K562 (cell line): ENCODE measurements around the gene VWA3A. TPM values are rescaled to one million over a fixed set of nuclear protein-coding genes. Genes with fewer than 3 reads are reported as not detected.

Experiments used
- ATAC-seq: fragments of 200-7000 bp; cut with Tn5 transposase; 3 replicates; pipeline ENCODE4 v1.9.1; 2020; ENCODE audit warnings: moderate library complexity
- BruUV-seq: library from RNA; stranded (reverse); fragments of 400-500 nt; replicated peaks from 2 replicates; lab custom pipeline; 2021; lab: Mats Ljungman, UMichigan
- CTCF ChIA-PET: fragments of 300-600 bp; formaldehyde crosslinking; extraction: SDS; loops from one replicate; lab custom pipeline; 2021; ENCODE audit warnings: low intra/inter-chr PET ratio; lab: Yijun Ruan, JAX
- POLR2A ChIA-PET: fragments of 300-600, 350-650 bp; sonication (Branson Sonifier 250); formaldehyde crosslinking; extraction: SDS; loops from one replicate; lab custom pipeline; 2021; ENCODE audit warnings: antibody characterized with exemption, inconsistent platforms; lab: Yijun Ruan, JAX
- DNase-seq, 4 experiments: peaks; one replicate each; pipeline versions ENCODE4 v3.0.0 to v3.0.0-alpha.2; 2011 to 2018; ENCODE audit warnings: low spot score in 3 of 4, mixed read lengths in 3 of 4; ENCODE audit errors: extremely low read depth in 1 of 4
- FAIRE-seq: peaks from 2 replicates; lab custom pipeline; 2011; peaks lifted over from hg19 to GRCh38; lab: Jason Lieb, UNC
- H2AFZ ChIP-seq: 2 replicates; pipeline ENCODE4 v1.6.0; 2011; ENCODE audit warnings: low read depth, low read length, control low read depth, inconsistent platforms
- H3K27ac ChIP-seq: fragments of 200-600 bp; 3 replicates; pipeline ENCODE4 v1.8.0; 2011; ENCODE audit warnings: low read depth, mild to moderate bottlenecking, control low read depth, inconsistent platforms, low read length, moderate library complexity, mixed read lengths; ENCODE audit errors: extremely low read depth
- H3K27me3 ChIP-seq, 2 experiments: fragments of 300-600 bp in 1 of 2; 2 replicates in 1 of 2; 3 replicates in 1 of 2; pipeline versions ENCODE4 v1.6.0 to v1.8.0; 2011; ENCODE audit warnings: inconsistent platforms in 2 of 2, low read length in 2 of 2, mild to moderate bottlenecking in 1 of 2, mixed read lengths in 1 of 2, moderate library complexity in 1 of 2; ENCODE audit not compliant: control insufficient read depth in 2 of 2, insufficient read depth in 2 of 2
- H3K36me3 ChIP-seq: fragments of 300-600 bp; 3 replicates; pipeline ENCODE4 v1.8.0; 2011; ENCODE audit warnings: mild to moderate bottlenecking, low read length, inconsistent platforms; ENCODE audit not compliant: control insufficient read depth, insufficient read depth
- H3K4me1 ChIP-seq, 2 experiments: fragments of 200-600 bp in 1 of 2; replicated peaks in 1 of 2; 2 replicates in 1 of 2; 3 replicates in 1 of 2; pipeline versions ENCODE4 v1.5.1 to v1.8.0; 2011; ENCODE audit warnings: inconsistent platforms in 2 of 2, low read length in 2 of 2, mild to moderate bottlenecking in 1 of 2, mixed read lengths in 1 of 2, moderate library complexity in 1 of 2; ENCODE audit not compliant: control insufficient read depth in 2 of 2, insufficient read depth in 2 of 2
- H3K4me2 ChIP-seq: 2 replicates; pipeline ENCODE4 v1.6.1; 2011; ENCODE audit warnings: low read length, control low read depth, inconsistent platforms, mixed read lengths; ENCODE audit not compliant: insufficient read depth
- H3K4me3 ChIP-seq: fragments of 200-600 bp; sonication (generic), shearing (Covaris generic); 2 replicates; pipeline ENCODE4 v1.5.1; 2016; ENCODE audit warnings: control low read depth, inconsistent platforms
- H3K79me2 ChIP-seq: fragments of 200-600 bp; 3 replicates; pipeline ENCODE4 v1.8.0; 2011; ENCODE audit warnings: low read length, inconsistent platforms; ENCODE audit not compliant: control insufficient read depth, insufficient read depth
- H3K9ac ChIP-seq, 2 experiments: 2 replicates each; pipeline versions ENCODE4 v1.6.0 to v1.6.1; 2011; ENCODE audit warnings: low read depth in 2 of 2, low read length in 2 of 2, control low read depth in 1 of 2, inconsistent platforms in 1 of 2, mild to moderate bottlenecking in 1 of 2, mixed read lengths in 1 of 2; ENCODE audit not compliant: insufficient read depth in 1 of 2
- H3K9me1 ChIP-seq: one replicate; pipeline ENCODE4 v1.6.0; 2011; ENCODE audit warnings: inconsistent platforms, mild to moderate bottlenecking, low read length, moderate library complexity; ENCODE audit not compliant: control insufficient read depth, insufficient read depth
- H3K9me3 ChIP-seq: replicated peaks from 2 replicates; pipeline ENCODE4 v1.5.1; 2011; ENCODE audit warnings: low read depth, low read length, inconsistent platforms; ENCODE audit not compliant: control insufficient read depth, insufficient read depth
- H4K20me1 ChIP-seq: replicated peaks from 2 replicates; pipeline ENCODE4 v1.6.1; 2011; ENCODE audit warnings: low read length, inconsistent platforms, mixed read lengths; ENCODE audit not compliant: control insufficient read depth, insufficient read depth
- C11orf30 ChIP-seq: fragments of 450-650 bp; IDR thresholded peaks from 2 replicates; pipeline ENCODE4 v1.6.1; 2016; ENCODE audit warnings: low read depth, mild to moderate bottlenecking
- MAFF ChIP-seq: IDR thresholded peaks from 2 replicates; pipeline ENCODE4 v1.6.1; 2012; ENCODE audit warnings: low read length, improper control_type of control experiment
- MAFG ChIP-seq: fragments of 450-650 bp; conservative IDR thresholded peaks from 2 replicates; pipeline ENCODE4 v1.6.1; 2016; ENCODE audit warnings: missing genetic modification characterization, missing compliant biosample characterization
- MAFK ChIP-seq: IDR thresholded peaks from 2 replicates; pipeline ENCODE4 v1.6.1; 2011; ENCODE audit warnings: low read length, improper control_type of control experiment
- ZNF316 ChIP-seq: fragments of 450-650 bp; IDR thresholded peaks from 2 replicates; pipeline ENCODE4 v1.6.1; 2016
- ZZZ3 ChIP-seq: fragments of 450-650 bp; IDR thresholded peaks from 2 replicates; pipeline ENCODE4 v1.6.1; 2016; ENCODE audit warnings: antibody characterized with exemption, mild to moderate bottlenecking, moderate library complexity
- WGBS: fragments of 100-300 bp; shearing (Covaris generic); methylation state at CpG from one replicate; pipeline ENCODE4 v1.1.6; 2016; ENCODE audit warnings: low coverage, mixed read lengths; ENCODE audit not compliant: insufficient coverage; ENCODE audit errors: missing lambda C conversion rate; 5-methylcytosine and 5-hydroxymethylcytosine counted together
- in situ Hi-C: fragments of 300-500 bp; cut with MboI; formaldehyde crosslinking; loops from 4 replicates; pipeline ENCODE4 v1.15.0; 2018; ENCODE audit warnings: inconsistent platforms, mixed read lengths
- intact Hi-C: fragments of 100-400 bp; cut with micrococcal nuclease; formaldehyde crosslinking; loops from 2 replicates; pipeline ENCODE4 v1.14.2; 2022
- polyA plus RNA-seq, 8 experiments: library from polyadenylated mRNA; depleted of rRNA in 4 of 8; stranded (reverse) in 5 of 8; unstranded in 3 of 8; fragments of >200 nt; fragmentation: Nextera tagmentation in 2 of 8; fragmentation: Illumina TruSeq in 1 of 8; extraction: Ambion mirVana in 2 of 8; extraction: Trizol in 1 of 8; gene quantifications; 2 replicates each; pipeline versions ENCODE4 v1.2.1 to v1.2.3, GENCODE V29; 2011 to 2014; ENCODE audit warnings: inconsistent platforms in 1 of 8, missing spikeins in 1 of 8
- total RNA-seq, 7 experiments: library from RNA; depleted of rRNA in 6 of 7; stranded (reverse); fragments of >200 nt in 6 of 7; fragmentation: Illumina TruSeq in 2 of 7; extraction: Trizol in 2 of 7; gene quantifications; 2 replicates each; pipeline versions ENCODE4 v1.2.1 to v1.2.3, GENCODE V29; 2011 to 2021; ENCODE audit warnings: low replicate concordance in 1 of 7
- TF ChIP-seq, protein P1 (sequence below): sonication (generic); formaldehyde crosslinking; IDR thresholded peaks from 2 replicates; pipeline ENCODE4 v1.8.0; 2022; ENCODE audit warnings: mild to moderate bottlenecking, missing genetic modification reagents

The VWA3A gene
- total and polyA plus RNA-seq, 9 of the 15 experiments (the other 6 are each of a cell fraction or from before 2014, with no cell fraction given): not detected

GRCh38 chr16:22054847-22055590 lies 37.3 kb upstream of the VWA3A start:
- no peaks in the 10 kb centered on the region for H3K27me3 ChIP-seq
- no peaks in the 10 kb centered on the region for H4K20me1 ChIP-seq
- TF ChIP-seq MAFF (peak; percentile 88), ZZZ3 (no peak), C11orf30 (peak; percentile 82), MAFG (tag) (peak; percentile 81), ZNF316 (peak; percentile 94), MAFK (peak; percentile 85)
- TF ChIP-seq, protein P1, sequence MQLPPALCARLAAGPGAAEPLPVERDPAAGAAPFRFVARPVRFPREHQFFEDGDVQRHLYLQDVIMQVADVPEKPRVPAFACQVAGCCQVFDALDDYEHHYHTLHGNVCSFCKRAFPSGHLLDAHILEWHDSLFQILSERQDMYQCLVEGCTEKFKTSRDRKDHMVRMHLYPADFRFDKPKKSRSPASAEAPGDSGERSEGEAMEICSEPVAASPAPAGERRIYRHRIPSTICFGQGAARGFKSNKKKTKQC (CRISPR knock-in tag): no peak
- no TSS peak for BruUV-seq
- H3K4me1 ChIP-seq: peaks cover 0 to 5% of the 10 kb centered on the region in 2 experiments; a peak in 3 of 5 replicates
- no peaks in the 10 kb centered on the region; the same call in 2 of the 3 replicates for H3K36me3 ChIP-seq
- no peak overlapping the region for H2AFZ ChIP-seq
- 0 out of 2 replicates have a peak overlapping the region, but pooled peaks have one; percentile 2 for H3K4me2 ChIP-seq
- no peak for ATAC-seq
- H3K9ac ChIP-seq: no peak overlapping the region
- in situ Hi-C loops (no loop called here), intact Hi-C loops (loop anchor here (2.0 kb wide), 1 partner anchor 22 kb away; no protein-coding TSS in a partner anchor)
- no peaks in the 10 kb centered on the region for H3K79me2 ChIP-seq
- POLR2A ChIA-PET: interaction anchor here (0.6 to 1.0 kb wide), 5 partner anchors 11 to 41 kb away, joined by 3 to 4 read pairs (median 3); no protein-coding TSS in a partner anchor
- no peaks in the 10 kb centered on the region for H3K9me1 ChIP-seq
- no peak for FAIRE-seq
- no peak overlapping the region for H3K27ac ChIP-seq
- WGBS: 48% methylated on average over 5 of the region's 5 CpGs
- CTCF ChIA-PET: no interaction called here
- H3K9me3 ChIP-seq: no peaks in the 10 kb centered on the region
- DNase-seq: peak in 1 of 4 experiments; percentile 12
- no peak overlapping the region for H3K4me3 ChIP-seq
